Activated CD4-positive, alpha-beta memory T cell treated with anti-CD3 and anti-CD28 coated beads for 36 hours (primary cell): ENCODE results near the gene COLQ. TPM values are rescaled to one million over a fixed set of nuclear protein-coding genes. Genes with fewer than 3 reads are reported as not detected.

Experiments used
- CTCF ChIA-PET: fragments of 350-600 bp; sonication (Branson Sonifier 250); formaldehyde crosslinking; loops from one replicate; lab custom pipeline; 2021; ENCODE audit warnings: antibody characterized with exemption, inconsistent platforms; lab: Charles Lee
- POLR2A ChIA-PET: fragments of 350-600 bp; sonication (Branson Sonifier 250); formaldehyde crosslinking; loops from one replicate; lab custom pipeline; 2021; ENCODE audit warnings: antibody characterized with exemption; lab: Charles Lee
- DNase-seq: peaks from one replicate; pipeline ENCODE4 v3.0.0-alpha.2; 2020
- H3K27ac Mint-ChIP-seq: one replicate; pipeline ENCODE4 v1.8.0; 2021; ENCODE audit warnings: mixed read lengths
- H3K27me3 Mint-ChIP-seq: one replicate; pipeline ENCODE4 v1.8.0; 2021; ENCODE audit warnings: mixed read lengths
- H3K36me3 Mint-ChIP-seq: one replicate; pipeline ENCODE4 v1.8.0; 2021; ENCODE audit warnings: mixed read lengths
- H3K4me1 Mint-ChIP-seq: one replicate; pipeline ENCODE4 v1.8.0; 2021; ENCODE audit warnings: low read depth, mixed read lengths
- H3K4me3 Mint-ChIP-seq: one replicate; pipeline ENCODE4 v1.8.0; 2021; ENCODE audit warnings: mild to moderate bottlenecking, mixed read lengths
- H3K9me3 Mint-ChIP-seq: one replicate; pipeline ENCODE4 v1.8.0; 2021; ENCODE audit warnings: mixed read lengths
- intact Hi-C: fragments of 100-400 bp; cut with micrococcal nuclease; formaldehyde crosslinking; loops from one replicate; pipeline ENCODE4 v1.15.1; 2023
- total RNA-seq, 2 experiments: library from RNA; stranded (reverse); gene quantifications; one replicate each; pipeline ENCODE4 v1.2.3, GENCODE V29; 2021

Gene COLQ
- 1 to 10 TPM; 1.4 to 1.5 TPM for total RNA-seq

- Mint-ChIP-seq H3K27ac (no peak within 1 kb of the TSS), H3K9me3 (no peaks in the 10 kb centered on the region), H3K27me3 (no peaks in the 10 kb centered on the region), H3K36me3 (no peaks in the 10 kb centered on the region), H3K4me1 (peaks cover 24% of the 10 kb centered on the region), H3K4me3 (peak within 1 kb of the TSS; percentile 62)
- DNase-seq = no peak
- ChIA-PET CTCF (no interaction called here), POLR2A (interaction anchor here (0.6 kb wide), 1 partner anchor 342 kb away, joined by 3 read pairs; no protein-coding TSS in a partner anchor)
- intact Hi-C loops = no loop called here
Measured at GRCh38 chr3:15521573-15521965, at the start of gene COLQ. Gene COLQ (minus strand): TSS chr3:15521706. CDS start chr3:15521625, 81 bp downstream.

GRCh38 chr3:15563190-15563589 lies 41.7 kb upstream of the COLQ start:
- CTCF ChIA-PET = no interaction called here
- intact Hi-C loops = no loop called here
- Mint-ChIP-seq H3K9me3 (no peaks in the 10 kb centered on the region), H3K4me1 (peaks cover 6% of the 10 kb centered on the region), H3K27me3 (no peaks in the 10 kb centered on the region), H3K4me3 (no peak overlapping the region), H3K27ac (no peak overlapping the region), H3K36me3 (peaks cover 20% of the 10 kb centered on the region)
- DNase-seq = no peak
- POLR2A ChIA-PET = no interaction called here

- CTCF ChIA-PET = no interaction called here
- no peak overlapping the region for H3K27ac Mint-ChIP-seq
- intact Hi-C loops = no loop called here
- DNase-seq = no peak
- no peak overlapping the region for H3K4me3 Mint-ChIP-seq
- no peaks in the 10 kb centered on the region for H3K27me3 Mint-ChIP-seq
- peaks cover 6% of the 10 kb centered on the region for H3K4me1 Mint-ChIP-seq
- POLR2A ChIA-PET = no interaction called here
- no peaks in the 10 kb centered on the region for H3K9me3 Mint-ChIP-seq
- peaks cover 16% of the 10 kb centered on the region for H3K36me3 Mint-ChIP-seq
Measured at GRCh38 chr3:15562560-15562959, 41.1 kb upstream of the COLQ start.

DNA sequence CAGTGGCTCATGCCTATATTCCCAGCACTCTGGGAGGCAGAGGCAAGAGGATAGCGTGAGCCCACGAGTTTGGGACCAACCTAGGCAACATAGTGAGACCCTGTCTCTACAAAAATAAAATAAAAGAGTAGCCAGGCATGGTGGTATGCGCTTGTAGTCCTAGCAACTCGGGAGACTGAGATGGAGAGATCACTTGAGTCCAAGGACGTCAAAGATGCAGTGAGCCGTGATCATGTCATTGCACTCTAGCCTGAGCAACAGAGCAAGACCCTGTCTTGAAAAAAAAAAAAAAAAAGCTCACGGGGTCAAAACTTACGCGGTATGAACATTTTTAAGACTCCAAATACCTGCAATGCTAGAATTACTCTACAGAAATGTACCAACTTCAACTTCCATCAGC lies 37.1 kb upstream of the COLQ start:
- H3K4me3 Mint-ChIP-seq = no peak overlapping the region
- ChIA-PET POLR2A (no interaction called here), CTCF (interaction anchor here (1.0 to 3.3 kb wide), 5 partner anchors 128 to 358 kb away, joined by 3 to 39 read pairs (median 7); partner anchors contain the start of gene CAPN7)
- peaks cover 21% of the 10 kb centered on the region for H3K4me1 Mint-ChIP-seq
- H3K27me3 Mint-ChIP-seq = no peaks in the 10 kb centered on the region
- H3K27ac Mint-ChIP-seq = no peak overlapping the region
- intact Hi-C loops = no loop called here
- no peaks in the 10 kb centered on the region for H3K9me3 Mint-ChIP-seq
- H3K36me3 Mint-ChIP-seq = peaks cover 2% of the 10 kb centered on the region
- no peak for DNase-seq

GRCh38 chr3:15557511-15557946 lies 36.0 kb upstream of the COLQ start:
- DNase-seq = peak; percentile 75
- Mint-ChIP-seq H3K4me1 (peaks cover 21% of the 10 kb centered on the region), H3K4me3 (no peak overlapping the region), H3K9me3 (no peaks in the 10 kb centered on the region), H3K27me3 (no peaks in the 10 kb centered on the region), H3K27ac (no peak overlapping the region), H3K36me3 (no peaks in the 10 kb centered on the region)
- CTCF ChIA-PET = interaction anchor here (0.7 to 3.3 kb wide), 14 partner anchors 21 to 438 kb away, joined by 3 to 39 read pairs (median 4); partner anchors contain the start of gene CAPN7
- POLR2A ChIA-PET = no interaction called here
- intact Hi-C loops = loop anchor here (1.0 to 2.0 kb wide), 5 partner anchors 21 to 355 kb away; no protein-coding TSS in a partner anchor

- Mint-ChIP-seq H3K27me3 (no peaks in the 10 kb centered on the region), H3K4me1 (peaks cover 21% of the 10 kb centered on the region), H3K27ac (no peak overlapping the region), H3K4me3 (no peak overlapping the region), H3K36me3 (no peaks in the 10 kb centered on the region), H3K9me3 (no peaks in the 10 kb centered on the region)
- ChIA-PET CTCF (interaction anchor here (0.6 to 3.3 kb wide), 22 partner anchors 13 to 437 kb away, joined by 3 to 39 read pairs (median 4); partner anchors contain the start of gene CAPN7), POLR2A (no interaction called here)
- DNase-seq = no peak
- intact Hi-C loops = loop anchor here (2.0 kb wide), 2 partner anchors 20 to 288 kb away; no protein-coding TSS in a partner anchor
Measured at GRCh38 chr3:15556512-15556911, 35.0 kb upstream of the COLQ start.

DNA sequence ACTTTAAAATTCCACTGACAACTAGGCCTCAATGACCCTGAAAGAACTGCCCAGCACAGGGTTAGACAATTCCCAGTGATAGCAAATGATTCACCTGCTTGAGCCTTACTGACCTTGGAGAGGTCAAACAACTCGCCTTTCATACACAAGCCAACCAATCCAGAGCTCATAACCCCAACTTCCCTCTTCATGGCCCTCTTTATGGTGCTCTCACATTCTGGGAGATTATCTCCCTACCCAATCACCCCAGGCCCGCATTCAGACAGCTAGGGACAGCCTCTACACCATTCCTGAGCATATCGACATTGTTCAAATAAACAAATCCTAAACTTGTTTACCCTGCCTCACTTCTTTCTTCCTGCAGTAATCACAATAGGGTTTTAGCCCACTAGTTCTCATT lies 32.2 kb upstream of the COLQ start:
- ChIA-PET CTCF (interaction anchor here (0.5 to 1.5 kb wide), 3 partner anchors 39 to 586 kb away, joined by 3 to 5 read pairs (median 3); no protein-coding TSS in a partner anchor), POLR2A (no interaction called here)
- Mint-ChIP-seq H3K36me3 (peaks cover 6% of the 10 kb centered on the region), H3K27me3 (no peaks in the 10 kb centered on the region), H3K27ac (no peak overlapping the region), H3K9me3 (no peaks in the 10 kb centered on the region), H3K4me1 (peaks cover 21% of the 10 kb centered on the region), H3K4me3 (no peak overlapping the region)
- no peak for DNase-seq
- intact Hi-C loops = no loop called here

GRCh38 chr3:15551902-15552301 lies 30.4 kb upstream of the COLQ start:
- intact Hi-C loops = no loop called here
- peaks cover 12% of the 10 kb centered on the region for H3K4me1 Mint-ChIP-seq
- peaks cover 6% of the 10 kb centered on the region for H3K36me3 Mint-ChIP-seq
- peaks cover 4% of the 10 kb centered on the region for H3K9me3 Mint-ChIP-seq
- no peak overlapping the region for H3K27ac Mint-ChIP-seq
- H3K27me3 Mint-ChIP-seq = no peaks in the 10 kb centered on the region
- POLR2A ChIA-PET = no interaction called here
- no peak for DNase-seq
- CTCF ChIA-PET = no interaction called here
- no peak overlapping the region for H3K4me3 Mint-ChIP-seq

- no peak for DNase-seq
- peaks cover 8% of the 10 kb centered on the region for H3K9me3 Mint-ChIP-seq
- CTCF ChIA-PET = interaction anchor here (0.6 kb wide), 1 partner anchor 348 kb away, joined by 3 read pairs; no protein-coding TSS in a partner anchor
- no peaks in the 10 kb centered on the region for H3K4me1 Mint-ChIP-seq
- peaks cover 9% of the 10 kb centered on the region for H3K36me3 Mint-ChIP-seq
- intact Hi-C loops = no loop called here
- POLR2A ChIA-PET = no interaction called here
- H3K4me3 Mint-ChIP-seq = no peak overlapping the region
- H3K27me3 Mint-ChIP-seq = no peaks in the 10 kb centered on the region
- H3K27ac Mint-ChIP-seq = no peak overlapping the region
Measured at GRCh38 chr3:15549846-15550245, 28.3 kb upstream of the COLQ start.

DNA sequence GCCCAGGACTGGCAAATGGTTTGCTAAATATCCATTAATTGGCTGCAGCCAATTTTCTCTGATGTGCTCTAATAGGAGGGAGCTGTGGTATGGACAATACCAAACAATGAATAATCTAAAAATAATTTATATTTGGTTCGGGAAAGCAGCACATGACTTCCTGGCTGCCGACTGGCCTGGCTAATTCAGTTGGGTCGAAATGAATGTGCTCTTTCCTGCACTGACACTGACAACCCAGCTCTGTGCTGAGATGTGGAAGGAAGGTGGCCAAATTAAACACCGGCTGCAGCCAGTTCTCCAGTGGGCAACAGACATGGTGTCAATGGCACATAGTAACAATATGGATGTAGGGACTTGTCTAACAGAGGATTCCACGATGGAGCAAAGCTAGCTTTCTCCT lies 21.1 kb upstream of the COLQ start:
- CTCF ChIA-PET = interaction anchor here (0.9 to 1.1 kb wide), 2 partner anchors 14 to 17 kb away, joined by 3 to 4 read pairs; no protein-coding TSS in a partner anchor

DNA sequence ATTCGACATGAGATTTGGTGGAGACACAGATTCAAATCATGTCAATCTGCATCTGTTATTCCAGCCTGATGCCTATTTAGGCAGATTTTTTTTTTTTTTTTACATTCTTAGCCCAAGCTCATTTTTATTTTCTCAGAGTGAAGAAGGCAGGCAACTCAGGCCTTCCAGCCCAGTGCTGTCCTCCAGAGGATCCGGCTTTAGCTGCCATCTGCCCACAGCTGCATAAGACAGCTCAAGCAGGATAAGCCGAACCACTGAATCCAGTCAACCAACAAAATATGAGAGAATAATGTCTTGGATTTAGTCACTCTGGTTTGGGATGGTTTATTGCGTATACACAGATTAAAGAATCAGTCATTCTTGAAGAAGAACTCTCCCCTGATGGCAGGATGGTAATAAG lies 19.9 kb upstream of the COLQ start:
- Mint-ChIP-seq H3K4me3 (no peak overlapping the region), H3K36me3 (no peaks in the 10 kb centered on the region), H3K9me3 (no peaks in the 10 kb centered on the region), H3K27me3 (no peaks in the 10 kb centered on the region), H3K27ac (no peak overlapping the region), H3K4me1 (peaks cover 35% of the 10 kb centered on the region)
- intact Hi-C loops = no loop called here
- ChIA-PET CTCF (no interaction called here), POLR2A (no interaction called here)
- DNase-seq = no peak

More for the DNA sequence above, 21.1 kb upstream of the COLQ start:
- no peak for DNase-seq
- Mint-ChIP-seq H3K9me3 (peaks cover 5% of the 10 kb centered on the region), H3K27me3 (no peaks in the 10 kb centered on the region), H3K36me3 (peaks cover 3% of the 10 kb centered on the region), H3K4me1 (peaks cover 22% of the 10 kb centered on the region), H3K27ac (no peak overlapping the region), H3K4me3 (no peak overlapping the region)
- POLR2A ChIA-PET = no interaction called here
- intact Hi-C loops = no loop called here

GRCh38 chr3:15539066-15539465 lies 17.6 kb upstream of the COLQ start:
- no peak overlapping the region for H3K27ac Mint-ChIP-seq
- H3K4me3 Mint-ChIP-seq = no peak overlapping the region
- no peaks in the 10 kb centered on the region for H3K27me3 Mint-ChIP-seq
- peaks cover 52% of the 10 kb centered on the region for H3K4me1 Mint-ChIP-seq
- H3K36me3 Mint-ChIP-seq = no peaks in the 10 kb centered on the region
- ChIA-PET POLR2A (no interaction called here), CTCF (no interaction called here)
- intact Hi-C loops = loop anchor here (5.0 kb wide), 1 partner anchor 112 kb away; the partner anchor contains the start of genes EAF1 and METTL6
- DNase-seq = no peak
- H3K9me3 Mint-ChIP-seq = no peaks in the 10 kb centered on the region

DNA sequence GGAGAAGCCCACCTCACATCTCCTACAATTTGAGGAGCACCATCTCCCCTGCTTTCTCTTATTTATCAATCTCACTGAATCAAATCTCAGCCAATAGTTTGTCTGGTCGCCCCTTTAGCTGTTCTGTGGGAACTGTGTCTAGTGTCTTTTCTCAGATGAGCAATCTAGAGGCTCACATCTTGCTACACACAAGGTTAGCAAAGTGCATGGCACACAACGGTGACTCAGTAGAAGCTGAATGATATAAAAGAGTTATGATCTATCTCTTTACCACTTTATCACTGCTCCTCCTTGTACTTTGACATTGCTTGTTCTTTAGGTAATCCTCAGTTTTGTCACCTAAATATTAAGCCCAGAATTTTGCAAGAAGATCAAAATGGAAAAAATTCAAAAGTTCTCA lies 16.8 kb upstream of the COLQ start:
- peak; percentile 20 for DNase-seq

More for the DNA sequence above, 16.8 kb upstream of the COLQ start:
- H3K4me1 Mint-ChIP-seq = peaks cover 52% of the 10 kb centered on the region
- H3K4me3 Mint-ChIP-seq = no peak overlapping the region
- no peaks in the 10 kb centered on the region for H3K27me3 Mint-ChIP-seq
- POLR2A ChIA-PET = no interaction called here
- intact Hi-C loops = loop anchor here (5.0 kb wide), 1 partner anchor 111 kb away; the partner anchor contains the start of genes EAF1 and METTL6
- H3K36me3 Mint-ChIP-seq = no peaks in the 10 kb centered on the region
- no peak overlapping the region for H3K27ac Mint-ChIP-seq
- H3K9me3 Mint-ChIP-seq = no peaks in the 10 kb centered on the region
- CTCF ChIA-PET = no interaction called here
